H9 (cell line): ENCODE data around the gene DNAJC17. TPM values are rescaled to one million over a fixed set of nuclear protein-coding genes. Genes with fewer than 3 reads are reported as not detected.

Experiments
- DNase-seq: peaks from one replicate; pipeline ENCODE4 v3.0.0-alpha.2; 2017
- H2AFZ ChIP-seq: one replicate; pipeline ENCODE4 v1.6.1; 2013; ENCODE audit warnings: mild to moderate bottlenecking, low read length, control low read depth, moderate library complexity
- H2AK5ac ChIP-seq: 2 replicates; pipeline ENCODE4 v1.6.1; 2013; ENCODE audit warnings: low read length, control low read depth, mixed read lengths; ENCODE audit not compliant: insufficient read length
- H2BK120ac ChIP-seq: one replicate; pipeline ENCODE4 v1.6.1; 2013; ENCODE audit warnings: low read depth, mild to moderate bottlenecking, low read length, control low read depth, inconsistent platforms; ENCODE audit not compliant: poor library complexity, severe bottlenecking
- H2BK12ac ChIP-seq: 2 replicates; pipeline ENCODE4 v1.6.1; 2013; ENCODE audit warnings: low read length, control low read depth, mixed read lengths, low read depth; ENCODE audit not compliant: insufficient read length
- H2BK15ac ChIP-seq: 2 replicates; pipeline ENCODE4 v1.6.1; 2013; ENCODE audit warnings: low read depth, low read length, control low read depth
- H2BK20ac ChIP-seq: one replicate; pipeline ENCODE4 v1.6.1; 2013; ENCODE audit warnings: low read depth, mild to moderate bottlenecking, low read length, control low read depth, inconsistent platforms; ENCODE audit not compliant: poor library complexity, severe bottlenecking
- H2BK5ac ChIP-seq: 2 replicates; pipeline ENCODE4 v1.6.1; 2013; ENCODE audit warnings: low read length, control low read depth, mixed read lengths; ENCODE audit not compliant: insufficient read length
- H3K14ac ChIP-seq: 2 replicates; pipeline ENCODE4 v1.6.1; 2013; ENCODE audit warnings: low read length, control low read depth; ENCODE audit not compliant: insufficient read depth
- H3K18ac ChIP-seq: 2 replicates; pipeline ENCODE4 v1.6.1; 2013; ENCODE audit warnings: low read depth, mild to moderate bottlenecking, mixed read lengths, low read length, control low read depth; ENCODE audit not compliant: insufficient read length
- H3K23ac ChIP-seq: 2 replicates; pipeline ENCODE4 v1.6.1; 2013; ENCODE audit warnings: low read length, control low read depth, mixed read lengths, low read depth; ENCODE audit not compliant: insufficient read length
- H3K23me2 ChIP-seq: 2 replicates; pipeline ENCODE4 v1.6.1; 2013; ENCODE audit warnings: low read depth, mild to moderate bottlenecking, mixed read lengths, low read length, control low read depth; ENCODE audit not compliant: insufficient read length, poor library complexity, severe bottlenecking
- H3K27ac ChIP-seq: 2 replicates; pipeline ENCODE4 v1.5.1; 2013; ENCODE audit warnings: low read length, control low read depth, mixed read lengths, low read depth; ENCODE audit not compliant: insufficient read length
- H3K27me3 ChIP-seq: 2 replicates; pipeline ENCODE4 v1.6.1; 2013; ENCODE audit warnings: low read length, control low read depth, inconsistent platforms; ENCODE audit not compliant: insufficient read depth
- H3K4ac ChIP-seq: 2 replicates; pipeline ENCODE4 v1.6.1; 2013; ENCODE audit warnings: low read depth, mild to moderate bottlenecking, control low read depth, inconsistent platforms, low read length, moderate library complexity
- H3K4me1 ChIP-seq: 2 replicates; pipeline ENCODE4 v1.6.1; 2013; ENCODE audit warnings: low read length, control low read depth, inconsistent platforms; ENCODE audit not compliant: insufficient read depth
- H3K4me2 ChIP-seq: 2 replicates; pipeline ENCODE4 v1.6.1; 2013; ENCODE audit warnings: low read length, control low read depth, mixed read lengths; ENCODE audit not compliant: insufficient read length, insufficient read depth
- H3K56ac ChIP-seq: 2 replicates; pipeline ENCODE4 v1.6.1; 2013; ENCODE audit warnings: low read depth, mild to moderate bottlenecking, mixed read lengths, low read length, control low read depth; ENCODE audit not compliant: insufficient read length
- H3K79me1 ChIP-seq: 2 replicates; pipeline ENCODE4 v1.6.1; 2013; ENCODE audit warnings: low read depth, mild to moderate bottlenecking, moderate library complexity, low read length, control low read depth, inconsistent platforms; ENCODE audit not compliant: insufficient read depth, poor library complexity, severe bottlenecking
- H3K79me2 ChIP-seq: 2 replicates; pipeline ENCODE4 v1.6.1; 2013; ENCODE audit warnings: low read length, control low read depth, inconsistent platforms; ENCODE audit not compliant: insufficient read depth
- H3K9ac ChIP-seq: 2 replicates; pipeline ENCODE4 v1.6.1; 2013; ENCODE audit warnings: low read length, control low read depth, mixed read lengths; ENCODE audit not compliant: insufficient read length; ENCODE audit errors: extremely low read depth
- H3K9me3 ChIP-seq: one replicate; pipeline ENCODE4 v1.6.1; 2013; ENCODE audit warnings: low read depth, low read length, inconsistent platforms; ENCODE audit not compliant: control insufficient read depth
- H3T11ph ChIP-seq: one replicate; pipeline ENCODE4 v1.6.1; 2013; ENCODE audit warnings: mild to moderate bottlenecking, low read length, control low read depth, inconsistent platforms
- H4K20me1 ChIP-seq: one replicate; pipeline ENCODE4 v1.6.1; 2013; ENCODE audit not compliant: control insufficient read depth, insufficient read length, insufficient read depth
- H4K5ac ChIP-seq: 2 replicates; pipeline ENCODE4 v1.6.1; 2013; ENCODE audit warnings: low read depth, mild to moderate bottlenecking, mixed read lengths, low read length, control low read depth; ENCODE audit not compliant: insufficient read length
- H4K8ac ChIP-seq: replicated peaks from 2 replicates; pipeline ENCODE4 v1.6.1; 2013; ENCODE audit warnings: low read length, control low read depth, mixed read lengths, low read depth; ENCODE audit not compliant: insufficient read length
- H4K91ac ChIP-seq: 2 replicates; pipeline ENCODE4 v1.6.1; 2013; ENCODE audit warnings: low read depth, mild to moderate bottlenecking, moderate library complexity, mixed read lengths, low read length, control low read depth; ENCODE audit not compliant: insufficient read length
- H3K27ac Mint-ChIP-seq, 3 experiments: 2 replicates in 2 of 3; 3 replicates in 1 of 3; pipeline ENCODE4 v1.8.0; 2020 to 2021; ENCODE audit warnings: mixed read lengths in 3 of 3, mild to moderate bottlenecking in 1 of 3, moderate library complexity in 1 of 3
- H3K27me3 Mint-ChIP-seq: 2 replicates; pipeline ENCODE4 v1.8.0; 2021; ENCODE audit warnings: low read depth, mild to moderate bottlenecking, moderate library complexity, mixed read lengths
- H3K36me3 Mint-ChIP-seq, 3 experiments: 2 replicates in 2 of 3; 3 replicates in 1 of 3; pipeline ENCODE4 v1.8.0; 2020 to 2021; ENCODE audit warnings: low read depth in 3 of 3, mixed read lengths in 3 of 3; ENCODE audit not compliant: insufficient read depth in 1 of 3
- H3K4me1 Mint-ChIP-seq, 2 experiments: 2 replicates each; pipeline ENCODE4 v1.8.0; 2020; ENCODE audit warnings: mixed read lengths in 2 of 2
- H3K4me3 Mint-ChIP-seq, 2 experiments: 2 replicates in 1 of 2; 3 replicates in 1 of 2; pipeline ENCODE4 v1.8.0; 2020 to 2021; ENCODE audit warnings: mild to moderate bottlenecking in 2 of 2, mixed read lengths in 2 of 2, moderate library complexity in 1 of 2
- H3K9me3 Mint-ChIP-seq, 2 experiments: 2 replicates in 1 of 2; 3 replicates in 1 of 2; pipeline ENCODE4 v1.8.0; 2020; ENCODE audit warnings: mild to moderate bottlenecking in 2 of 2, mixed read lengths in 2 of 2, moderate library complexity in 1 of 2
- WGBS: extraction: QIAGEN DNeasy Blood & Tissue Kit; methylation state at CpG from one replicate; pipeline ENCODE4 v1.1.7; 2013; ENCODE audit warnings: missing lambda C conversion rate, low lambda C conversion rate, mixed read lengths; ENCODE audit not compliant: insufficient read length; ENCODE audit errors: extremely low coverage; 5-methylcytosine and 5-hydroxymethylcytosine counted together
- total RNA-seq: library from RNA; stranded (reverse); gene quantifications from 2 replicates; pipeline ENCODE4 v1.2.1, GENCODE V29; 2021
- TF ChIP-seq, protein P1 (sequence below): fragments of 200-600 bp; sonication (generic); conservative IDR thresholded peaks from 3 replicates; pipeline ENCODE4 v1.8.0; 2021; ENCODE audit warnings: antibody characterized with exemption, mild to moderate bottlenecking

DNAJC17 gene
- total RNA-seq, 1 experiment from 2014 or later, result 38.3 TPM

DNA sequence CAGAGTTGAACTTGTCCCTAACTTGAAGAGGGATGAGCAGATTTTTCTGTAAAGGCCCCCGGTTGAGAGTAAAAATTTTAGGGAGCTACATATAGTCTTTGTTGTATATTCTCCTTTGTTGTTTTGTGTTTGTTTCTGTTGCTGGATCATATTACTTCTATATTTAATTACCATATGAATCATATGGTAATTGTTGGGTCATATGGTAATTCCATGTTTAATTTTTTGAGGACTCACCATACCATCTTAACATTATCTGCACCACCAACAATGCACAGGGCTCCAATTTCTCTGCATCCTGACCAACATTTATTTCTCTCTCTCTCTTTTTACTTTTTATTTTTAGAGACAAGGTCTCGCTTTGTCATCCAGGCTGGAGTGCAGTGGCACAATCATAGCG lies 7.8 kb downstream of the DNAJC17 start:
- peaks cover 12% of the 10 kb centered on the region; the same call in 1 of the 2 replicates for H3K4me1 ChIP-seq
- no peak overlapping the region for H3K4me2 ChIP-seq
- Mint-ChIP-seq H3K4me3 (peak overlapping the region in 1 of 2 experiments; percentile 39; a peak in 1 of 5 replicates), H3K4me1 (peaks cover 32 to 34% of the 10 kb centered on the region in 2 experiments), H3K9me3 (no peaks in the 10 kb centered on the region), H3K27me3 (no peaks in the 10 kb centered on the region), H3K27ac (peak overlapping the region in 2 of 3 experiments; percentile 71 to 90; a peak in 5 of 7 replicates), H3K36me3 (peaks cover 4 to 11% (median 10%) of the 10 kb centered on the region in 3 experiments; a peak in 6 of 7 replicates)
- no peak overlapping the region for H3K4ac ChIP-seq
- H2BK20ac ChIP-seq, result no peak overlapping the region
- no peak overlapping the region for H2BK120ac ChIP-seq
- no peak overlapping the region for H3K9ac ChIP-seq
- no peak overlapping the region for H3T11ph ChIP-seq
- no peak overlapping the region for H2BK12ac ChIP-seq
- no peak overlapping the region for H2AFZ ChIP-seq
- H4K8ac ChIP-seq, result no peak overlapping the region
- H4K20me1 ChIP-seq, result no peaks in the 10 kb centered on the region
- H3K14ac ChIP-seq, result no peak overlapping the region
- H3K18ac ChIP-seq, result no peak overlapping the region
- no peak overlapping the region for H2BK15ac ChIP-seq
- H3K27me3 ChIP-seq, result no peaks in the 10 kb centered on the region
- TF ChIP-seq, protein P1, sequence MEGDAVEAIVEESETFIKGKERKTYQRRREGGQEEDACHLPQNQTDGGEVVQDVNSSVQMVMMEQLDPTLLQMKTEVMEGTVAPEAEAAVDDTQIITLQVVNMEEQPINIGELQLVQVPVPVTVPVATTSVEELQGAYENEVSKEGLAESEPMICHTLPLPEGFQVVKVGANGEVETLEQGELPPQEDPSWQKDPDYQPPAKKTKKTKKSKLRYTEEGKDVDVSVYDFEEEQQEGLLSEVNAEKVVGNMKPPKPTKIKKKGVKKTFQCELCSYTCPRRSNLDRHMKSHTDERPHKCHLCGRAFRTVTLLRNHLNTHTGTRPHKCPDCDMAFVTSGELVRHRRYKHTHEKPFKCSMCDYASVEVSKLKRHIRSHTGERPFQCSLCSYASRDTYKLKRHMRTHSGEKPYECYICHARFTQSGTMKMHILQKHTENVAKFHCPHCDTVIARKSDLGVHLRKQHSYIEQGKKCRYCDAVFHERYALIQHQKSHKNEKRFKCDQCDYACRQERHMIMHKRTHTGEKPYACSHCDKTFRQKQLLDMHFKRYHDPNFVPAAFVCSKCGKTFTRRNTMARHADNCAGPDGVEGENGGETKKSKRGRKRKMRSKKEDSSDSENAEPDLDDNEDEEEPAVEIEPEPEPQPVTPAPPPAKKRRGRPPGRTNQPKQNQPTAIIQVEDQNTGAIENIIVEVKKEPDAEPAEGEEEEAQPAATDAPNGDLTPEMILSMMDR, result no peak
- no peak overlapping the region for H3K56ac ChIP-seq
- no peaks in the 10 kb centered on the region for H3K79me2 ChIP-seq
- no peak overlapping the region for H4K91ac ChIP-seq
- no peak overlapping the region for H4K5ac ChIP-seq
- no peaks in the 10 kb centered on the region for H3K79me1 ChIP-seq
- no peaks in the 10 kb centered on the region for H3K9me3 ChIP-seq
- no peaks in the 10 kb centered on the region for H3K23me2 ChIP-seq
- WGBS, result no CpG with 5 or more reads among the region's 3 CpGs
- H2AK5ac ChIP-seq, result no peak overlapping the region
- H3K23ac ChIP-seq, result no peak overlapping the region
- no peak overlapping the region for H3K27ac ChIP-seq
- no peak overlapping the region for H2BK5ac ChIP-seq
- DNase-seq, result no peak
